OCI-LY1 (cell line): ENCODE results near the gene KCNN3.

Experiments
- CTCF ChIP-seq: fragments of 200-600 bp; sonication (generic), shearing (Covaris generic); IDR thresholded peaks from 2 replicates; pipeline ENCODE4 v1.5.1; 2017; ENCODE audit warnings: mild to moderate bottlenecking, antibody characterized with exemption, low read length, moderate library complexity, mixed read lengths
- EZH2 ChIP-seq: fragments of 200-600 bp; sonication (generic), shearing (Covaris generic); IDR thresholded peaks from 2 replicates; pipeline ENCODE4 v1.8.0; 2017; ENCODE audit warnings: borderline replicate concordance, mixed run types, mild to moderate bottlenecking, antibody characterized with exemption, low read length, moderate library complexity, mixed read lengths

- TF ChIP-seq CTCF (no peak), EZH2 (no peak)
Measured at GRCh38 chr1:154720328-154721297, 149.5 kb downstream of the KCNN3 start.
